ENCODE data around the gene CDC42BPG. TPM values are rescaled to one million over a fixed set of nuclear protein-coding genes. Genes with fewer than 3 reads are reported as not detected.

Gene CDC42BPG
- total RNA-seq, 1 experiment from 2014 or later, result 21.6 TPM

GRCh38 chr11:64887757-64888405, 43.4 kb upstream of the CDC42BPG start (continued):
- TF ChIP-seq ATF3 (CRISPR knock-in tag; conservative IDR thresholded peaks at IDR 0.05) (no peak), MAX (CRISPR knock-in tag; IDR thresholded peaks at IDR 0.05) (peak; percentile 34; the same call in 1 of the 2 replicates), HMGXB4 (CRISPR knock-in tag; IDR thresholded peaks at IDR 0.05) (peak; percentile 78), CREB1 (CRISPR knock-in tag; IDR thresholded peaks at IDR 0.05) (no peak), SP1 (CRISPR knock-in tag; conservative IDR thresholded peaks at IDR 0.05) (peak; percentile 69)

- H3K4me3 Mint-ChIP-seq, result peak overlapping the region; percentile 34; the same call in 1 of the 2 replicates
These were observed 42.8 kb upstream of the CDC42BPG start for GRCh38 chr11:64887234-64887756.

GRCh38 chr11:64885367-64886286, 41.2 kb upstream of the CDC42BPG start:
- no peaks in the 10 kb centered on the region for H3K27me3 Mint-ChIP-seq (ENCODE audit: low read depth)
- H3K4me3 Mint-ChIP-seq, result no peak overlapping the region
- peaks cover 14% of the 10 kb centered on the region for H3K4me1 Mint-ChIP-seq
- H3K27ac Mint-ChIP-seq, result peak overlapping the region; percentile 16; the same call in 1 of the 2 replicates
- no peak for TF ChIP-seq FOXJ3 (CRISPR knock-in tag; IDR thresholded peaks at IDR 0.05; ENCODE audit: borderline replicate concordance)
- peak; percentile 84 for TF ChIP-seq GABPB1 (CRISPR knock-in tag; IDR thresholded peaks at IDR 0.05)
- POLR2A ChIA-PET, result no interaction called here
- CTCF ChIA-PET, result interaction anchor here (0.6 to 22.9 kb wide), 4 partner anchors 9 to 426 kb away, joined by 3 to 372 read pairs (median 54); partner anchors contain the start of genes CDC42BPG and EHD1
- DNase-seq (ENCODE audit: low spot score) (no peak), ATAC-seq (no peak)
- no peaks in the 10 kb centered on the region for H3K9me3 Mint-ChIP-seq
- no peaks in the 10 kb centered on the region for H3K36me3 Mint-ChIP-seq

More at GRCh38 chr11:64887234-64887756, 42.8 kb upstream of the CDC42BPG start:
- H3K27me3 Mint-ChIP-seq (ENCODE audit: low read depth), result no peaks in the 10 kb centered on the region
- no peaks in the 10 kb centered on the region for H3K36me3 Mint-ChIP-seq
- no peaks in the 10 kb centered on the region for H3K9me3 Mint-ChIP-seq
- TF ChIP-seq USF2 (CRISPR knock-in tag; IDR thresholded peaks at IDR 0.05) (no peak), SP1 (CRISPR knock-in tag; conservative IDR thresholded peaks at IDR 0.05) (no peak)
- POLR2A ChIA-PET, result interaction anchor here (2.4 kb wide), 1 partner anchor 8 kb away, joined by 10 read pairs; no protein-coding TSS in a partner anchor
- H3K27ac Mint-ChIP-seq, result no peak overlapping the region
- DNase-seq (ENCODE audit: low spot score), result no peak
- ATAC-seq, result no peak
- CTCF ChIA-PET, result interaction anchor here (0.7 to 22.9 kb wide), 15 partner anchors 10 to 116 kb away, joined by 3 to 372 read pairs (median 9); partner anchors contain the start of genes ATG2A, BATF2, CDC42BPG and EHD1
- peaks cover 14% of the 10 kb centered on the region for H3K4me1 Mint-ChIP-seq

GRCh38 chr11:64884019-64884418, 39.6 kb upstream of the CDC42BPG start:
- no peaks in the 10 kb centered on the region for H3K36me3 Mint-ChIP-seq
- H3K9me3 Mint-ChIP-seq, result no peaks in the 10 kb centered on the region
- POLR2A ChIA-PET, result no interaction called here
- no peaks in the 10 kb centered on the region for H3K27me3 Mint-ChIP-seq (ENCODE audit: low read depth)
- DNase-seq (ENCODE audit: low spot score) (no peak), ATAC-seq (no peak)
- CTCF ChIA-PET, result interaction anchor here (22.9 kb wide), 1 partner anchor 36 kb away, joined by 372 read pairs; the partner anchor contains the start of gene CDC42BPG
- H3K27ac Mint-ChIP-seq, result no peak overlapping the region
- H3K4me1 Mint-ChIP-seq, result peaks cover 21% of the 10 kb centered on the region
- no peak overlapping the region for H3K4me3 Mint-ChIP-seq
- no peak for TF ChIP-seq ZNF416 (CRISPR knock-in tag; IDR thresholded peaks at IDR 0.05)
- TF ChIP-seq STAT6 (CRISPR knock-in tag; conservative IDR thresholded peaks at IDR 0.05; ENCODE audit: low read depth), result no peak
- TF ChIP-seq ZNF263 (CRISPR knock-in tag; IDR thresholded peaks at IDR 0.05; ENCODE audit: low read depth), result no peak
